Endodermal cell (in vitro differentiated cells): ENCODE data around the gene TTLL12. TPM values are rescaled to one million over a fixed set of nuclear protein-coding genes. Genes with fewer than 3 reads are reported as not detected.

Experiments
- DNase-seq: peaks from one replicate; pipeline ENCODE4 v3.0.0-alpha.2; 2017
- H3K27ac ChIP-seq: 2 replicates; pipeline ENCODE4 v1.5.1; 2013; ENCODE audit warnings: mild to moderate bottlenecking, low read depth, low read length, moderate library complexity
- H3K27me3 ChIP-seq: 2 replicates; pipeline ENCODE4 v1.6.1; 2013; ENCODE audit warnings: mild to moderate bottlenecking, low read length, moderate library complexity; ENCODE audit not compliant: insufficient read depth, control insufficient read depth, poor library complexity, severe bottlenecking
- H3K36me3 ChIP-seq: 2 replicates; pipeline ENCODE4 v1.7.0; 2013; ENCODE audit warnings: mild to moderate bottlenecking, low read length, moderate library complexity; ENCODE audit not compliant: control insufficient read depth, insufficient read depth
- H3K4me1 ChIP-seq: one replicate; pipeline ENCODE4 v1.7.0; 2013; ENCODE audit warnings: low read length; ENCODE audit not compliant: control insufficient read depth, insufficient read depth
- H3K4me3 ChIP-seq: 2 replicates; pipeline ENCODE4 v1.5.1; 2013; ENCODE audit warnings: mild to moderate bottlenecking, low read length, moderate library complexity
- H3K9ac ChIP-seq: 2 replicates; pipeline ENCODE4 v1.6.1; 2013; ENCODE audit warnings: mild to moderate bottlenecking, low read length, moderate library complexity; ENCODE audit not compliant: poor library complexity, severe bottlenecking; ENCODE audit errors: extremely low read depth
- H3K9me3 ChIP-seq: 2 replicates; pipeline ENCODE4 v1.6.1; 2013; ENCODE audit warnings: mild to moderate bottlenecking, low read length, moderate library complexity; ENCODE audit not compliant: control insufficient read depth
- H3K27ac Mint-ChIP-seq: 2 replicates; pipeline ENCODE4 v1.8.0; 2020; ENCODE audit warnings: mixed read lengths
- H3K27me3 Mint-ChIP-seq: 2 replicates; pipeline ENCODE4 v1.8.0; 2021; ENCODE audit warnings: mild to moderate bottlenecking, mixed read lengths; ENCODE audit not compliant: insufficient read depth
- H3K36me3 Mint-ChIP-seq: 2 replicates; pipeline ENCODE4 v1.8.0; 2020; ENCODE audit warnings: low read depth, mixed read lengths
- H3K4me1 Mint-ChIP-seq: 2 replicates; pipeline ENCODE4 v1.8.0; 2020; ENCODE audit warnings: mixed read lengths
- H3K4me3 Mint-ChIP-seq: 2 replicates; pipeline ENCODE4 v1.8.0; 2020; ENCODE audit warnings: mild to moderate bottlenecking, moderate library complexity, mixed read lengths
- H3K9me3 Mint-ChIP-seq: 2 replicates; pipeline ENCODE4 v1.8.0; 2020; ENCODE audit warnings: mild to moderate bottlenecking, mixed read lengths
- WGBS, 2 experiments: methylation state at CpG; one replicate each; pipeline versions ENCODE4 v1.1.5 to v1.1.7; 2013; ENCODE audit warnings: missing lambda C conversion rate in 2 of 2, mixed read lengths in 1 of 2; ENCODE audit not compliant: insufficient coverage in 1 of 2, insufficient read length in 1 of 2; 5-methylcytosine and 5-hydroxymethylcytosine counted together
- total RNA-seq, 2 donors: library from RNA; stranded (reverse); fragmentation: NEBNext Ultra II Directional in 1 of 2; extraction: Animal tissue kit (Norgen Biotek cat#: 25700) in 1 of 2; gene quantifications; 2 replicates in 1 of 2; 3 replicates in 1 of 2; pipeline ENCODE4 v1.2.1, GENCODE V29; 2021
- TF ChIP-seq, protein P1 (sequence below): fragments of 200-600 bp; sonication (generic); conservative IDR thresholded peaks from 2 replicates; pipeline ENCODE4 v1.5.0; 2021; ENCODE audit warnings: antibody characterized with exemption, mild to moderate bottlenecking

Gene TTLL12
- total RNA-seq, 2 donors from 2014 or later, result 49.8 to 71.0 TPM

DNA sequence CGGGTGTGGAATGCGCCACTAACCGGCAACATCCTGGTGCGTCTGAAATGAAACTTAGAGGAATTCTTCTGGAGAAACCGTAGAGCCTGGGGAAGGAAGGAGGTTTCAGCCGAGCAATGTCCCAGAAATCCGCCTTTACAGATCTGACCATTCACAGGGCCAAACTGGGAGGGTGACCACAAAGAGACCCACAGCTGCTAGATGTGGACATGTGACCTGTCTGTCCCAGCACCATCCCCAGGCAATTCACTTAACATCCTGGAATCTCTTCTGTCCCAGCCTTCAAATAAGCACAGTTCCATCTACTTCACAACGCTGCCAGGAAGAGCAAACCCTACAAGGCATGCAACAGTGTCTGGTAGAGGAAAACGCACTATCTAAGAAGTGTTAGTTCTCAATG lies 53.5 kb downstream of the TTLL12 start:
- DNase-seq, result no peak
- Mint-ChIP-seq H3K27me3 (no peaks in the 10 kb centered on the region), H3K9me3 (peaks cover 3% of the 10 kb centered on the region), H3K4me3 (no peak overlapping the region), H3K27ac (no peak overlapping the region), H3K36me3 (peaks cover 43% of the 10 kb centered on the region), H3K4me1 (no peaks in the 10 kb centered on the region)
- TF ChIP-seq, protein P1, sequence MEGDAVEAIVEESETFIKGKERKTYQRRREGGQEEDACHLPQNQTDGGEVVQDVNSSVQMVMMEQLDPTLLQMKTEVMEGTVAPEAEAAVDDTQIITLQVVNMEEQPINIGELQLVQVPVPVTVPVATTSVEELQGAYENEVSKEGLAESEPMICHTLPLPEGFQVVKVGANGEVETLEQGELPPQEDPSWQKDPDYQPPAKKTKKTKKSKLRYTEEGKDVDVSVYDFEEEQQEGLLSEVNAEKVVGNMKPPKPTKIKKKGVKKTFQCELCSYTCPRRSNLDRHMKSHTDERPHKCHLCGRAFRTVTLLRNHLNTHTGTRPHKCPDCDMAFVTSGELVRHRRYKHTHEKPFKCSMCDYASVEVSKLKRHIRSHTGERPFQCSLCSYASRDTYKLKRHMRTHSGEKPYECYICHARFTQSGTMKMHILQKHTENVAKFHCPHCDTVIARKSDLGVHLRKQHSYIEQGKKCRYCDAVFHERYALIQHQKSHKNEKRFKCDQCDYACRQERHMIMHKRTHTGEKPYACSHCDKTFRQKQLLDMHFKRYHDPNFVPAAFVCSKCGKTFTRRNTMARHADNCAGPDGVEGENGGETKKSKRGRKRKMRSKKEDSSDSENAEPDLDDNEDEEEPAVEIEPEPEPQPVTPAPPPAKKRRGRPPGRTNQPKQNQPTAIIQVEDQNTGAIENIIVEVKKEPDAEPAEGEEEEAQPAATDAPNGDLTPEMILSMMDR, result no peak
- 83 to 86% methylated on average over 9 of the region's 9 CpGs for WGBS, 2 experiments
- peaks cover 61% of the 10 kb centered on the region for H3K36me3 ChIP-seq
- no peaks in the 10 kb centered on the region for H3K4me1 ChIP-seq
- no peaks in the 10 kb centered on the region for H3K9me3 ChIP-seq
- no peak overlapping the region for H3K27ac ChIP-seq
- no peak overlapping the region for H3K4me3 ChIP-seq
- no peak overlapping the region for H3K9ac ChIP-seq
- no peaks in the 10 kb centered on the region for H3K27me3 ChIP-seq

DNA sequence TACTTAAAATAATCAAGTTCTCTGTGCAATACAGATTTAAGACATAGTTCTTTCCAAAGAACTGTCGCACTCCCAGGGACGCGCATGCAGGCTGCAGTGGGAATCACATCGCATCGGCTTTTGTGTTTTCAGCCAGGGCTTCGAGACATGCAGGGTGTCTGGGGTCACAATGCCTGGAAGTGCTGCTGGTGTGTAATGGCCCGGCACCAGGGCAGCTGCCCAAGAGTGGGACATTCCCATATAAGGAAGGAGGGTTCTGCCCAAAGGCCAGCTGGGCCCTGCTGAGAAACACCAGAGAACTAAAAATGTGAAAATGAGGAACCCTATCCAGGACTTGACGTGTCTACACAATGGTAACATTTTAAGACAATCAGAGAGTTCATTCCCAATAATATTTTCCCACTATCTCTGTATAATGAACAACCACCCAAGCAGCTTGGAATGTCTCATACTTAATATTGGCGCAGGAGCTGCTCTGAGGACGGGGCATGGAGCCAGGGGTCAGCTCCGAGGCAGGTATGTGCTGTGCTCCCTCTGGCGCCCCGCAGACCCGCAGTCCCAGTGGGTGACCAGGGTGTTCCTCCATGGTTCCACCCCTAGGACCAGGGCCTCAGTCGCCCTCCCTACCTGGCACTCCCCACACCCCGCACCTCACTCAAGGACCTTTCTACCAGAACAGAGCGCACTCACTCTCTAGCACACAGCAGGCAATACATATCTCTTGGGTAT lies 55.0 kb downstream of the TTLL12 start:
- Histone ChIP-seq H3K27ac (no peak overlapping the region), H3K9ac (no peak overlapping the region), H3K4me3 (no peak overlapping the region), H3K27me3 (no peaks in the 10 kb centered on the region), H3K36me3 (peaks cover 49% of the 10 kb centered on the region), H3K4me1 (no peaks in the 10 kb centered on the region), H3K9me3 (no peaks in the 10 kb centered on the region)
- TF ChIP-seq, protein P1, result no peak
- 96 to 97% methylated on average over 15 to 17 of the region's 17 CpGs for WGBS, 2 experiments
- DNase-seq, result no peak
- Mint-ChIP-seq H3K4me1 (no peaks in the 10 kb centered on the region), H3K4me3 (no peak overlapping the region), H3K27me3 (no peaks in the 10 kb centered on the region), H3K9me3 (peaks cover 3% of the 10 kb centered on the region), H3K27ac (no peak overlapping the region), H3K36me3 (peaks cover 37% of the 10 kb centered on the region)

DNA sequence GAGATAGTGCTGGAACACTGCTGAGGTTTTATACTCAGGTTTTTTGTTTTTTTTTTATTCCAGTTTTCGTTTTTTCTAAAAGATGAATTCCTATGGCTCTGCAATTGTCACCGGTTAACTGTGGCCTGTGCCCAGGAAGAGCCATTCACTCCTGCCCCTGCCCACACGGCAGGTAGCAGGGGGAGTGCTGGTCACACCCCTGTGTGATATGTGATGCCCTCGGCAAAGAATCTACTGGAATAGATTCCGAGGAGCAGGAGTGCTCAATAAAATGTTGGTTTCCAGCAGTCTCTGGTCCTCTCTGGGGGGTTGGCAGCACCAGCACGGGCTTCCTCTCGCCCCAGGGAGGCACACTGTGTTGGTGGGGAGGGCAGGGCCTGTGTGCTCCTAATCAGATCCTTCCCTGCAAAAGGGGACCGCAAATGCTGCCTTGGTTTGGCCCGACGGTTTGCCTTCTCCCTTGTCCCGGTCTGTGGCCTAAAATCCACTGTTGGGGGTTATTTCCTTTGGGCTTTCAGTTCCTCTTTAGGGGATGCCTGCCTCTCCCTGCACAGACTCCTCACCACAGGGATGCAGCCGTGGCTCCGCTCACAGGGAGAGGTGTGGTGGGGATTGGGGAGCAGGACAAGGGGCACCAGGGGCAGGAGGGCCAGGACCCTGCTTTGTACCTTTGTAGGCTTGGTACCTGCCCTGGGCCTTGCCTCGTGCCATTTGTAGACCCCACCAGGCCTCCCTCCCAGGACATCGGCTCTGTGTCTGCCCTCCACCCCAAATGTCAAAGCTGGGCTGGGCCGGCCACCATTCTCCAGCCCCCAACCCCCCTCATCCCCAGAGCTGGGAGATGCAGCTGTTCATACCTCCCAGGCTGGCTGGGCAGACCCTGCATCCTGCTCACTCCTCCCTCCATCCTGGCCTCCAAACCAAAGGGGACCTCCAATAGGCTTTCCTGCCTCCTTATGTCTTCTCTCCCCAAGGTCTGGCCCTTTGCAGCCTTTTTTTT lies 57.2 kb downstream of the TTLL12 start:
- Mint-ChIP-seq H3K4me1 (no peaks in the 10 kb centered on the region), H3K36me3 (peaks cover 22% of the 10 kb centered on the region), H3K9me3 (peaks cover 2% of the 10 kb centered on the region), H3K4me3 (no peak overlapping the region), H3K27me3 (no peaks in the 10 kb centered on the region), H3K27ac (no peak overlapping the region)
- H3K4me1 ChIP-seq, result no peaks in the 10 kb centered on the region
- H3K36me3 ChIP-seq, result peaks cover 31% of the 10 kb centered on the region
- WGBS, 2 experiments, result 80% methylated on average over 11 to 16 of the region's 16 CpGs
- H3K27ac ChIP-seq, result no peak overlapping the region
- no peak for DNase-seq
- H3K9me3 ChIP-seq, result no peaks in the 10 kb centered on the region
- no peaks in the 10 kb centered on the region for H3K27me3 ChIP-seq
- TF ChIP-seq, protein P1, result no peak
- no peak overlapping the region for H3K4me3 ChIP-seq
- H3K9ac ChIP-seq, result no peak overlapping the region
